A549 (cell line): ENCODE results near the gene ZBTB43.

Experiments
- CEBPB ChIP-seq, 2 experiments: fragments of >200 bp in 1 of 2; sonication (Bioruptor Twin) in 1 of 2; formaldehyde crosslinking in 1 of 2; IDR thresholded peaks; 2 replicates each; pipeline ENCODE4 v1.6.1; 2012 to 2016
- CHD2 ChIP-seq: fragments of 150-350 bp; IDR thresholded peaks from 2 replicates; pipeline ENCODE4 v1.6.1; 2014; ENCODE audit warnings: low read length; ENCODE audit not compliant: partially characterized antibody
- CHD4 ChIP-seq: fragments of 200-600 bp; sonication (generic); IDR thresholded peaks from 2 replicates; pipeline ENCODE4 v1.6.1; 2016; ENCODE audit warnings: antibody characterized with exemption, mild to moderate bottlenecking, borderline replicate concordance
- EP300 ChIP-seq, 2 experiments: fragments of >200 bp; sonication (Bioruptor Twin); formaldehyde crosslinking; IDR thresholded peaks; 2 replicates in 1 of 2; 3 replicates in 1 of 2; pipeline ENCODE4 v1.6.1; 2016 to 2017
- FOSB ChIP-seq: fragments of 250-450 bp; sonication (Bioruptor Pico); IDR thresholded peaks from 2 replicates; pipeline ENCODE4 v1.5.0; 2020; ENCODE audit warnings: mild to moderate bottlenecking, moderate library complexity
- HDAC2 ChIP-seq: fragments of 200-600 bp; sonication (generic); IDR thresholded peaks from 2 replicates; pipeline ENCODE4 v1.6.1; 2016
- JUN ChIP-seq, 2 experiments: fragments of >200 bp; sonication (Bioruptor Twin); formaldehyde crosslinking; IDR thresholded peaks; 2 replicates in 1 of 2; 3 replicates in 1 of 2; pipeline ENCODE4 v1.6.1; 2016 to 2017
- KDM5A ChIP-seq: fragments of 200-600 bp; sonication (generic); IDR thresholded peaks from 2 replicates; pipeline ENCODE4 v1.6.1; 2016; ENCODE audit warnings: antibody characterized with exemption, mild to moderate bottlenecking
- POLR2A ChIP-seq: IDR thresholded peaks from 2 replicates; pipeline ENCODE4 v1.6.1; 2012; ENCODE audit warnings: mild to moderate bottlenecking, low read length
- RAD21 ChIP-seq, 2 experiments: fragments of >200 bp in 1 of 2; sonication (Bioruptor Twin) in 1 of 2; formaldehyde crosslinking in 1 of 2; IDR thresholded peaks in 1 of 2; conservative IDR thresholded peaks in 1 of 2; 2 replicates in 1 of 2; 3 replicates in 1 of 2; pipeline ENCODE4 v1.6.1; 2012 to 2018; ENCODE audit warnings: inconsistent platforms in 1 of 2
- TF ChIP-seq, protein P1 (sequence below): fragments of >200 bp; sonication (Bioruptor Twin); formaldehyde crosslinking; IDR thresholded peaks from 3 replicates; pipeline ENCODE4 v1.5.1; 2016
- TF ChIP-seq, protein P2 (sequence below): fragments of >200 bp; sonication (Bioruptor Twin); formaldehyde crosslinking; IDR thresholded peaks from 3 replicates; pipeline ENCODE4 v1.6.1; 2016

DNA sequence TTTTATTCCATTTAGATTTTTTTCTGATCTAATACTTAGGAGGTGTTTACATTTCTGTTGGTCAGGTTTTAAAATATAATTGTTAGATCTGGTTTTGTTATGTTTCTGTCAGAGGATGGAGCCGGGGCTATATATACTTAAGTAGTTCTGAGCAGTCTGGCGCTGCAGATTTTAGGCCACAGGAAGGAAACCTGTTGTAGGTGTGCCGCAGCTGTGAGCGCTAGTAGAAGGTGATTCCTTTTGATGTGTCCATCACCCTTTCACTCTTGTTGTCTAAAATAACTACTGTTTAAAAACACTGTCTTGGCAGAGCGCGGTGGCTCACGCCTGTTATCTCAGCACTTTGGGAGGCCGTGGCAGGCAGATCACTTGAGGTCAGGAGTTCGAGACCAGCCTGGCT lies 72.6 kb downstream of the ZBTB43 start:
- TF ChIP-seq, protein P1, sequence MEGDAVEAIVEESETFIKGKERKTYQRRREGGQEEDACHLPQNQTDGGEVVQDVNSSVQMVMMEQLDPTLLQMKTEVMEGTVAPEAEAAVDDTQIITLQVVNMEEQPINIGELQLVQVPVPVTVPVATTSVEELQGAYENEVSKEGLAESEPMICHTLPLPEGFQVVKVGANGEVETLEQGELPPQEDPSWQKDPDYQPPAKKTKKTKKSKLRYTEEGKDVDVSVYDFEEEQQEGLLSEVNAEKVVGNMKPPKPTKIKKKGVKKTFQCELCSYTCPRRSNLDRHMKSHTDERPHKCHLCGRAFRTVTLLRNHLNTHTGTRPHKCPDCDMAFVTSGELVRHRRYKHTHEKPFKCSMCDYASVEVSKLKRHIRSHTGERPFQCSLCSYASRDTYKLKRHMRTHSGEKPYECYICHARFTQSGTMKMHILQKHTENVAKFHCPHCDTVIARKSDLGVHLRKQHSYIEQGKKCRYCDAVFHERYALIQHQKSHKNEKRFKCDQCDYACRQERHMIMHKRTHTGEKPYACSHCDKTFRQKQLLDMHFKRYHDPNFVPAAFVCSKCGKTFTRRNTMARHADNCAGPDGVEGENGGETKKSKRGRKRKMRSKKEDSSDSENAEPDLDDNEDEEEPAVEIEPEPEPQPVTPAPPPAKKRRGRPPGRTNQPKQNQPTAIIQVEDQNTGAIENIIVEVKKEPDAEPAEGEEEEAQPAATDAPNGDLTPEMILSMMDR: no peak
- no peak for TF ChIP-seq RAD21 (conservative IDR thresholded peaks at IDR 0.05 in 1 of 2, IDR thresholded peaks at IDR 0.05 in 1 of 2)
- TF ChIP-seq, protein P2, sequence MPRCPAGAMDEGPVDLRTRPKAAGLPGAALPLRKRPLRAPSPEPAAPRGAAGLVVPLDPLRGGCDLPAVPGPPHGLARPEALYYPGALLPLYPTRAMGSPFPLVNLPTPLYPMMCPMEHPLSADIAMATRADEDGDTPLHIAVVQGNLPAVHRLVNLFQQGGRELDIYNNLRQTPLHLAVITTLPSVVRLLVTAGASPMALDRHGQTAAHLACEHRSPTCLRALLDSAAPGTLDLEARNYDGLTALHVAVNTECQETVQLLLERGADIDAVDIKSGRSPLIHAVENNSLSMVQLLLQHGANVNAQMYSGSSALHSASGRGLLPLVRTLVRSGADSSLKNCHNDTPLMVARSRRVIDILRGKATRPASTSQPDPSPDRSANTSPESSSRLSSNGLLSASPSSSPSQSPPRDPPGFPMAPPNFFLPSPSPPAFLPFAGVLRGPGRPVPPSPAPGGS: no peak
- no peak for TF ChIP-seq POLR2A
- TF ChIP-seq JUN (IDR thresholded peaks at IDR 0.05): no peak
- TF ChIP-seq KDM5A: no peak
- no peak for TF ChIP-seq CHD2
- TF ChIP-seq FOSB: no peak
- no peak for TF ChIP-seq CEBPB (IDR thresholded peaks at IDR 0.05)
- TF ChIP-seq HDAC2: no peak
- no peak for TF ChIP-seq EP300 (IDR thresholded peaks at IDR 0.05)
- no peak for TF ChIP-seq CHD4
